WTC11 (cell line): ENCODE measurements around the gene ZNF41. TPM values are rescaled to one million over a fixed set of nuclear protein-coding genes. Genes with fewer than 3 reads are reported as not detected.

Experiments used
- ATAC-seq: fragments of 200-7000 bp; cut with Tn5 transposase; 2 replicates; pipeline ENCODE4 v1.10.0; 2021; ENCODE audit warnings: mild to moderate bottlenecking, moderate library complexity
- CTCF ChIA-PET: fragments of 300-600 bp; sonication (Branson Sonifier 250); formaldehyde crosslinking; loops from one replicate; lab custom pipeline; 2021; ENCODE audit warnings: antibody characterized with exemption; lab: Charles Lee
- POLR2A ChIA-PET: fragments of 350-600 bp; sonication (Branson Sonifier 250); formaldehyde crosslinking; loops from one replicate; lab custom pipeline; 2021; ENCODE audit warnings: antibody characterized with exemption; lab: Charles Lee
- DNase-seq: peaks from one replicate; pipeline ENCODE4 v3.0.0; 2021; ENCODE audit warnings: low spot score
- H3K27ac Mint-ChIP-seq: 2 replicates; pipeline ENCODE4 v1.8.0; 2021; ENCODE audit warnings: mixed read lengths
- H3K27me3 Mint-ChIP-seq: 2 replicates; pipeline ENCODE4 v1.8.0; 2021; ENCODE audit warnings: low read depth, mild to moderate bottlenecking, moderate library complexity, mixed read lengths
- H3K36me3 Mint-ChIP-seq: 2 replicates; pipeline ENCODE4 v1.8.0; 2021; ENCODE audit warnings: mixed read lengths
- H3K4me1 Mint-ChIP-seq: 2 replicates; pipeline ENCODE4 v1.8.0; 2022; ENCODE audit warnings: mixed read lengths
- H3K4me3 Mint-ChIP-seq: 2 replicates; pipeline ENCODE4 v1.8.0; 2021; ENCODE audit warnings: mild to moderate bottlenecking, moderate library complexity, mixed read lengths
- H3K9me3 Mint-ChIP-seq: 2 replicates; pipeline ENCODE4 v1.8.0; 2021; ENCODE audit warnings: mixed read lengths
- AFF4 ChIP-seq: sonication (generic); formaldehyde crosslinking; IDR thresholded peaks from 2 replicates; pipeline ENCODE4 v1.8.1; 2023; ENCODE audit warnings: mild to moderate bottlenecking, missing genetic modification reagents, borderline replicate concordance
- ATF6 ChIP-seq: sonication (generic); formaldehyde crosslinking; IDR thresholded peaks from 2 replicates; pipeline ENCODE4 v1.8.1; 2023; ENCODE audit warnings: mild to moderate bottlenecking, missing genetic modification reagents
- ELF4 ChIP-seq: sonication (generic); formaldehyde crosslinking; IDR thresholded peaks from 2 replicates; pipeline ENCODE4 v1.8.1; 2022; ENCODE audit warnings: low read depth, mild to moderate bottlenecking, moderate library complexity, missing genetic modification reagents
- FOXJ3 ChIP-seq: sonication (generic); formaldehyde crosslinking; IDR thresholded peaks from 2 replicates; pipeline ENCODE4 v1.9.0; 2021; ENCODE audit warnings: missing genetic modification reagents, mild to moderate bottlenecking, borderline replicate concordance
- FOXK1 ChIP-seq: sonication (generic); formaldehyde crosslinking; IDR thresholded peaks from 2 replicates; pipeline ENCODE4 v1.8.0; 2022; ENCODE audit warnings: mild to moderate bottlenecking, moderate library complexity, missing genetic modification reagents
- GABPB1 ChIP-seq: sonication (generic); formaldehyde crosslinking; IDR thresholded peaks from 2 replicates; pipeline ENCODE4 v1.8.1; 2023; ENCODE audit warnings: mild to moderate bottlenecking, missing genetic modification reagents
- HMGA2 ChIP-seq: fragments of 250-450 bp; sonication (Bioruptor Pico); IDR thresholded peaks from 2 replicates; pipeline ENCODE4 v1.4.0; 2021; ENCODE audit warnings: mild to moderate bottlenecking, moderate library complexity
- MAX ChIP-seq: sonication (generic); formaldehyde crosslinking; IDR thresholded peaks from 2 replicates; pipeline ENCODE4 v1.8.0; 2022; ENCODE audit warnings: mild to moderate bottlenecking, missing genetic modification reagents
- NFATC4 ChIP-seq: fragments of 250-450 bp; sonication (Bioruptor Pico); IDR thresholded peaks from 2 replicates; pipeline ENCODE4 v1.9.0; 2021; ENCODE audit warnings: mild to moderate bottlenecking
- PREB ChIP-seq: sonication (generic); formaldehyde crosslinking; IDR thresholded peaks from 2 replicates; pipeline ENCODE4 v1.8.1; 2022; ENCODE audit warnings: mild to moderate bottlenecking, missing genetic modification reagents, moderate library complexity, borderline replicate concordance
- RORB ChIP-seq: fragments of 250-450 bp; sonication (Bioruptor Pico); IDR thresholded peaks from 2 replicates; pipeline ENCODE4 v1.9.0; 2021; ENCODE audit warnings: mild to moderate bottlenecking
- SMAD4 ChIP-seq: sonication (generic); formaldehyde crosslinking; IDR thresholded peaks from 2 replicates; pipeline ENCODE4 v1.8.0; 2022; ENCODE audit warnings: mild to moderate bottlenecking, missing genetic modification reagents
- SOX15 ChIP-seq: fragments of 250-450 bp; sonication (Bioruptor Pico); IDR thresholded peaks from 2 replicates; pipeline ENCODE4 v1.9.0; 2021; ENCODE audit warnings: mild to moderate bottlenecking
- ZNF121 ChIP-seq: sonication (generic); formaldehyde crosslinking; IDR thresholded peaks from 2 replicates; pipeline ENCODE4 v1.8.0; 2023; ENCODE audit warnings: missing genetic modification reagents
- ZNF317 ChIP-seq: sonication (generic); formaldehyde crosslinking; IDR thresholded peaks from 2 replicates; pipeline ENCODE4 v1.8.1; 2023; ENCODE audit warnings: low read depth, mild to moderate bottlenecking, moderate library complexity, missing genetic modification reagents, borderline replicate concordance
- ZNF425 ChIP-seq: fragments of 250-450 bp; sonication (Bioruptor Pico); conservative IDR thresholded peaks from 2 replicates; pipeline ENCODE4 v1.9.0; 2021; ENCODE audit warnings: mild to moderate bottlenecking
- ZNF532 ChIP-seq: fragments of 250-450 bp; sonication (Bioruptor Pico); IDR thresholded peaks from 2 replicates; pipeline ENCODE4 v1.9.0; 2021; ENCODE audit warnings: mild to moderate bottlenecking, borderline replicate concordance
- total RNA-seq: library from RNA; stranded (reverse); gene quantifications from 3 replicates; pipeline ENCODE4 v1.2.3, GENCODE V29; 2021

Gene ZNF41
- total RNA-seq, 1 experiment from 2014 or later: 4.9 TPM

GRCh38 chrX:47482065-47482511, 934 bp downstream of the ZNF41 start (continued):
- TF ChIP-seq ZNF532 (CRISPR knock-in tag) (no peak), FOXK1 (CRISPR knock-in tag) (no peak), AFF4 (CRISPR knock-in tag) (no peak), NFATC4 (CRISPR knock-in tag) (no peak), ATF6 (CRISPR knock-in tag) (no peak), ZNF425 (no peak), SOX15 (no peak), SMAD4 (CRISPR knock-in tag) (no peak), ZNF317 (CRISPR knock-in tag) (no peak), MAX (CRISPR knock-in tag) (no peak), RORB (CRISPR knock-in tag) (no peak)
- TF ChIP-seq, all 79 proteins: peak for 0

- ChIA-PET CTCF (no interaction called here), POLR2A (no interaction called here)
- H3K9me3 Mint-ChIP-seq: no peaks in the 10 kb centered on the region
- H3K4me3 Mint-ChIP-seq: peak overlapping the region; percentile 73; the same call in 1 of the 2 replicates
- H3K36me3 Mint-ChIP-seq: no peaks in the 10 kb centered on the region
- peak; percentile 54; the same call in 1 of the 2 replicates for TF ChIP-seq ZNF121
- no peak for TF ChIP-seq ELF4
- TF ChIP-seq GABPB1 (CRISPR knock-in tag): no peak
- TF ChIP-seq HMGA2 (CRISPR knock-in tag): no peak
- no peak for TF ChIP-seq PREB (CRISPR knock-in tag)
- no peak for TF ChIP-seq FOXJ3 (CRISPR knock-in tag)
- DNase-seq (no peak), ATAC-seq (no peak)
- no peaks in the 10 kb centered on the region for H3K27me3 Mint-ChIP-seq
- H3K27ac Mint-ChIP-seq: no peak overlapping the region
- peaks cover 25% of the 10 kb centered on the region for H3K4me1 Mint-ChIP-seq
These were observed 1.9 kb downstream of the ZNF41 start for GRCh38 chrX:47481160-47481559.
